NB4 (cell line): ENCODE measurements around the gene RAET1E.
"Not testable (repeated sequence)": the region's sequence is repeated elsewhere in the genome, so short reads cannot be mapped to it uniquely, and the experiment has no call there.

ENCODE experiments used
- DNase-seq: peaks from one replicate; pipeline ENCODE4 v3.0.0; 2010; ENCODE audit warnings: low read depth
- H3K4me3 ChIP-seq: one replicate; pipeline ENCODE4 v1.5.1; 2011; ENCODE audit warnings: mild to moderate bottlenecking, low read depth, low read length, moderate library complexity
- CTCF ChIP-seq: IDR thresholded peaks from one replicate; pipeline ENCODE4 v1.5.1; 2012; ENCODE audit warnings: low read depth, low read length
- MYC ChIP-seq: IDR thresholded peaks from 2 replicates; pipeline ENCODE4 v1.6.1; 2011; ENCODE audit warnings: low read depth, low read length
- POLR2A ChIP-seq: IDR thresholded peaks from 2 replicates; pipeline ENCODE4 v1.6.1; 2011; ENCODE audit warnings: mild to moderate bottlenecking; ENCODE audit not compliant: insufficient read length; ENCODE audit errors: extremely low read depth
- TF ChIP-seq, protein P1 (sequence below): IDR thresholded peaks from 2 replicates; pipeline ENCODE4 v1.6.1; 2011; ENCODE audit warnings: low read depth, low read length

Gene RAET1E

GRCh38 chr6:149923327-149923986 is 25.5 kb upstream of the RAET1E start:
- DNase-seq = no peak
- no peak for TF ChIP-seq CTCF
- no peak for TF ChIP-seq POLR2A
- TF ChIP-seq, protein P1, sequence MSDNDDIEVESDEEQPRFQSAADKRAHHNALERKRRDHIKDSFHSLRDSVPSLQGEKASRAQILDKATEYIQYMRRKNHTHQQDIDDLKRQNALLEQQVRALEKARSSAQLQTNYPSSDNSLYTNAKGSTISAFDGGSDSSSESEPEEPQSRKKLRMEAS = no peak
- TF ChIP-seq MYC = no peak
- no peak overlapping the region for H3K4me3 ChIP-seq

GRCh38 chr6:149922642-149923326 is 24.9 kb upstream of the RAET1E start, which contains the start of gene RAET1G:
Gene RAET1G, minus strand, starts transcription at chr6:149923121. Its CDS starts 111 bp downstream, at chr6:149923010.
- DNase-seq = peak; percentile 85
- H3K4me3 ChIP-seq = no peak within 1 kb of the TSS
- TF ChIP-seq CTCF = no peak
- TF ChIP-seq MYC = no peak
- TF ChIP-seq, protein P1 = no peak
- no peak for TF ChIP-seq POLR2A

DNA sequence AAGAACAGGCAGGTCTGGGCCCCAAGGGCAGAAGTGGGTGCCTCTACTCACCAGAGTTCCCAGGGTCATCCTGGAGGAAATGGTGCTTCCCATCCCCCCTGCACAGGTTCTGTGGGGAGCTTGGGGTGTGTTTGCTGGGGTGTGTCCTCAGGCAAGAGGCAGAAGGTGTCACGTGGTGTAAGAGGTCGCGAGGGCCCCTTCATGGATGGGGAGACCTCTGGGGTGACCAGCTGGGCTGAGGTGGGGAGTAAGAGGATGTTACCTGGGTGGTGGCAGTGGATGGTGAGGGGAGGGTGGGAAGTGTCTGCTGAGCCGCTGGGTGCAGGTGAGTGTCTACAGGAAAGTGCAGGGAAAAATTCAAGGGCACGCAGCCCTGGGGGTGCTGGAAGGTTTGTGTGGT is 24.2 kb upstream of the RAET1E start:
- not testable (repeated sequence) for DNase-seq, H3K4me3 ChIP-seq

DNA sequence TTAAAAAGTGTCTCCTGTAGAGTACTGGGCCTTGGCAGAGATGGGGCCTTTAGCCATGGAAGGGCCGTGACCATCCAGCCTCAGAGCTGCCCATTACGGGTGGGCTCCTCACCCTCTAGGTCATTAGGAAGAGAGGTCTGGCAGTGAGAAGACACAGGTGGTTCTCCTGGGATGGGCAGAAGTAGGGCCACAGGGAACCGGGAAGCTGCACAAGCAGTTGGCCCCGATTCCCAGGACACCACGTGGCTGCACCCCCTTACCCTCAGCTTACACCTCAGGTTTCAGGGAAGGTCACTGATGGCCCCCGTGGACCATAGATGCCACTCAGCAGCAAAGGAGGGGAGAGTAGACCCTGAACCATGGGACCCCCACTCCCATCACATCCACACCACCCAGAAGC is 23.4 kb upstream of the RAET1E start:
- no peak for DNase-seq
- no peak overlapping the region for H3K4me3 ChIP-seq
- TF ChIP-seq, protein P1 = no peak
- TF ChIP-seq MYC (no peak), CTCF (no peak), POLR2A (no peak)

DNA sequence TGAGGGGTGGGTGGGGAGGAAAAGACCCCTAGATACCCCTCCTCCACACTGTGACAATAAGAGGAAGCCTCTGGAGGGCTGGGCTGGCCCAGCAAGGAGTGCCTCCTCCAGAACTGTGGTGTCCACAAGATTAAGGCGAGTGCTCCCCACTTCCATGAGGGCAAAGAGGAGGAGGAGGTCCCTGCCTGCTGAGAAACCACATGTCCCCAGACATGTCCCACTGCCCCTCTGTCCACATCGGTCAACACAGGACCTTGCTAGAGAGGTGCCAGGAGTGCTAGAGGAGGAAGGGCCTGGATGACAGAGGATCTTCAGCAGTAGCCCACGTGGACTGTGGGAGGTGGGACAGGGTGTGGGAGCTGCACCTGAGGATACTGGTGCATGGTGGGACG is 21.9 kb upstream of the RAET1E start:
- TF ChIP-seq POLR2A (no peak), CTCF (no peak), MYC (no peak)
- TF ChIP-seq, protein P1 = no peak
- DNase-seq = no peak
- H3K4me3 ChIP-seq = no peak overlapping the region

- not testable (repeated sequence) for DNase-seq, H3K4me3 ChIP-seq
These were observed 21.4 kb upstream of the RAET1E start for GRCh38 chr6:149919126-149919833.
